ENCODE measurements around the gene PID1. TPM values are rescaled to one million over a fixed set of nuclear protein-coding genes. Genes with fewer than 3 reads are reported as not detected.

The PID1 gene
- total and polyA plus RNA-seq, 12 donors: 4.5 to 81.9 (median 47.0) TPM

GRCh38 chr2:229243890-229244560 is 27.1 kb downstream of the PID1 start:
- WGBS, 4 donors: 32 to 52% (median 48%) methylated on average over 2 of the region's 2 CpGs
- peak in 1 of 7 donors; percentile 24 for DNase-seq
- TF ChIP-seq CTCF (IDR thresholded peaks at IDR 0.05) (no peak), POLR2A (IDR thresholded peaks at IDR 0.05) (no peak)
- H3K27me3 ChIP-seq: no peaks in the 10 kb centered on the region
- no peak overlapping the region for H3K27ac ChIP-seq
- H3K9me3 ChIP-seq (replicated peaks in 1 of 3): no peaks in the 10 kb centered on the region
- H3K4me3 ChIP-seq: no peak overlapping the region
- H3K4me1 ChIP-seq (replicated peaks in 1 of 2): no peaks in the 10 kb centered on the region
- peaks cover 0 to 2% of the 10 kb centered on the region in 2 donors for H3K36me3 ChIP-seq (replicated peaks in 1 of 2)
- intact Hi-C loops (cut with DNase I): no loop called here

GRCh38 chr2:229240984-229241491 is 30.0 kb downstream of the PID1 start:
- Histone ChIP-seq H3K27me3 (no peaks in the 10 kb centered on the region), H3K4me1 (replicated peaks in 1 of 2) (no peaks in the 10 kb centered on the region), H3K36me3 (replicated peaks in 1 of 2) (no peaks in the 10 kb centered on the region), H3K27ac (no peak overlapping the region), H3K4me3 (no peak overlapping the region), H3K9me3 (replicated peaks in 1 of 3) (no peaks in the 10 kb centered on the region)
- intact Hi-C loops (cut with DNase I): no loop called here
- no peak for DNase-seq
- TF ChIP-seq POLR2A (IDR thresholded peaks at IDR 0.05): no peak
- TF ChIP-seq CTCF (IDR thresholded peaks at IDR 0.05): no peak

GRCh38 chr2:229239021-229239420 is 32.1 kb downstream of the PID1 start:
- 67 to 85% (median 78%) methylated on average over 2 of the region's 2 CpGs for WGBS, 4 donors

GRCh38 chr2:229237270-229237669 is 33.8 kb downstream of the PID1 start:
- intact Hi-C loops (cut with DNase I): no loop called here
- Histone ChIP-seq H3K9me3 (replicated peaks in 1 of 3) (no peaks in the 10 kb centered on the region), H3K27me3 (no peaks in the 10 kb centered on the region), H3K36me3 (replicated peaks in 1 of 2) (no peaks in the 10 kb centered on the region), H3K27ac (no peak overlapping the region), H3K4me3 (no peak overlapping the region), H3K4me1 (replicated peaks in 1 of 2) (no peaks in the 10 kb centered on the region)
- DNase-seq: no peak
- WGBS, 4 donors: 43 to 47% (median 46%) methylated on average over 2 of the region's 2 CpGs
- TF ChIP-seq CTCF (IDR thresholded peaks at IDR 0.05) (no peak), POLR2A (IDR thresholded peaks at IDR 0.05) (no peak)

More at GRCh38 chr2:229239021-229239420, 32.1 kb downstream of the PID1 start:
- Histone ChIP-seq H3K27me3 (no peaks in the 10 kb centered on the region), H3K9me3 (replicated peaks in 1 of 3) (no peaks in the 10 kb centered on the region), H3K4me1 (replicated peaks in 1 of 2) (no peaks in the 10 kb centered on the region), H3K4me3 (no peak overlapping the region), H3K27ac (no peak overlapping the region), H3K36me3 (replicated peaks in 1 of 2) (no peaks in the 10 kb centered on the region)
- no peak for DNase-seq
- intact Hi-C loops (cut with DNase I): no loop called here
- TF ChIP-seq POLR2A (IDR thresholded peaks at IDR 0.05): no peak
- no peak for TF ChIP-seq CTCF (IDR thresholded peaks at IDR 0.05)
